Endothelial cell (in vitro differentiated cells): ENCODE measurements around the gene AK1. TPM values are rescaled to one million over a fixed set of nuclear protein-coding genes. Genes with fewer than 3 reads are reported as not detected.

Source experiments
- DNase-seq: peaks from one replicate; pipeline ENCODE4 v3.0.0; 2021; ENCODE audit warnings: low spot score
- H3K27ac Mint-ChIP-seq: one replicate; pipeline ENCODE4 v1.8.0; 2021; ENCODE audit warnings: mixed read lengths, inconsistent platforms; ENCODE audit not compliant: unreplicated experiment
- H3K27me3 Mint-ChIP-seq: one replicate; pipeline ENCODE4 v1.8.0; 2021; ENCODE audit warnings: mild to moderate bottlenecking, moderate library complexity, mixed read lengths, inconsistent platforms; ENCODE audit not compliant: unreplicated experiment
- H3K36me3 Mint-ChIP-seq: one replicate; pipeline ENCODE4 v1.8.0; 2021; ENCODE audit warnings: mild to moderate bottlenecking, low read depth, mixed read lengths, inconsistent platforms; ENCODE audit not compliant: unreplicated experiment
- H3K4me1 Mint-ChIP-seq: one replicate; pipeline ENCODE4 v1.8.0; 2021; ENCODE audit warnings: mild to moderate bottlenecking, mixed read lengths, inconsistent platforms; ENCODE audit not compliant: unreplicated experiment
- H3K4me3 Mint-ChIP-seq: one replicate; pipeline ENCODE4 v1.8.0; 2021; ENCODE audit warnings: mild to moderate bottlenecking, mixed read lengths, inconsistent platforms; ENCODE audit not compliant: unreplicated experiment
- H3K9me3 Mint-ChIP-seq: one replicate; pipeline ENCODE4 v1.8.0; 2021; ENCODE audit warnings: mixed read lengths, inconsistent platforms; ENCODE audit not compliant: unreplicated experiment
- total RNA-seq: library from RNA; stranded (reverse); fragmentation: NEBNext Ultra II Directional; extraction: Animal tissue kit (Norgen Biotek cat#: 25700); gene quantifications from one replicate; pipeline ENCODE4 v1.2.1, GENCODE V29; 2021; ENCODE audit not compliant: unreplicated experiment
- TF ChIP-seq, protein P1 (sequence below): fragments of 200-600 bp; sonication (generic); IDR thresholded peaks from one replicate; pipeline ENCODE4 v1.5.0; 2021; ENCODE audit warnings: antibody characterized with exemption; ENCODE audit not compliant: unreplicated experiment

Gene AK1
- total RNA-seq, 1 donor from 2014 or later = 63.3 TPM

DNA sequence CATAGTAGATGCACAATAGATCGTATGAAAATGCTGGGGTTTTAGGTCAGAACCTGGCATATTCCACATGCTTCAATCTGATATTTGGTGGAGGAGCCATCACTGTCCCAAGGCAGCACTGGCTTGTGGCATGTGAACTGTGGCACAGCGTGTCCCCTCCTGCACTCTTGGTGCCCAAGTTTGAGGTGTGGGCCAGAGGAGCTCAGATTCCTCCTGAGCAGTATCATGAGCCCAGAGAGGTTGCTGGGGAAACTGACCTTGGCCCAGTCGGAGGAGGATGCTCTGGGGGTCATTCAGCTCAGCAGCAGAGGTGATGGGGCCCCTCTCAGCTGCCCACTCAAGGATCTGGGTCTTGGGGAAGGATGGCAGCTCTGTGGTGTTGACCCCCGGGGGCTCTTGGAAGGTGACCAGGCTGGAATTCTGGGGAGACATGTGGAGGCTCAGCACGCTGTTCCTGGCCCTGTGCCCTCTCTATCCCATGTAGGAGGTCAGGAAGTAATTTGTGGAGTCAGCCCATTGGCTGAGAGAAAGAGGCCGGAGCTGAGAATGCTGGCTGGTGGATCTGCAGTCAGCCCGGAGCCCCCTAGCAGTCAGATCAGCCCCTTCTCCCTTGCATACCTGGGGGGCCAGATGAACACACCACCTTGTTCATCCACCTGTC lies 51.1 kb downstream of the AK1 start:
- H3K4me1 Mint-ChIP-seq = peaks cover 31% of the 10 kb centered on the region
- peaks cover 13% of the 10 kb centered on the region for H3K27me3 Mint-ChIP-seq
- no peak overlapping the region for H3K4me3 Mint-ChIP-seq

DNA sequence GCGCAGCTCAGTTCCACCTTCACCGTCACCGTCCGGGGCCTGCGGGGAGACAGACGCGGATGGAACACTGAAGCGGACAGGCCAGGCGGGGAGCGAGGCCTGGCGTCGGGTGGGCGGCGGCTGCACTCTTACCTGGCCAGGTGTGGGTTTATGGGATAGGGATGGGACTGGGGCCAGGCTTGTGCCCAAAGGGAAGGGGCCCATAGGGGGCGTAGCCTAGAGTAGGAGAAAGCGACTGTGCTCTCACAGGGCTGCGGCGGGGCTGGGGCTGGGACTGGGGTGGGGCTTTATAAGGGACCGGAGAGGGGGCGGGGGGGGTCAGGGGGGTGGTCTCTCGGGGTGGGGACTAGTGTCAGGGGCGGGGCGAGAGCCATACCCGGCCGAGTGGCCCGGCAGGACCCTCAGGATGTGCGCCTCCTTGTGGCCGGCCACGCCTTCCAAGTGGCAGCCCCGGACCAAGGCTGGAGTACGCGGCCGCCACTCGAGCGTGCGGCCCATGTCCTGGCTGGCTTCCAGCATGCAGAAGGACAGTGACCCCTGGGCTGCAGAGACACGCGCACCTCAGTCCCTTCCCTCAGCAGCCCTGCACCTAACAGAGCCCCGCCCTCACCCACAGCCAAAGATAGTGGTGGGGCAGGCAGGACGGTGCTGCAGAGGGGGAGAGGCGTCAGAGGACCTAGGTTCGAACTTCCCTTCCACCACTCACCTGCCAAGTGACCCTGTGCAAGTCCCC lies 52.0 kb downstream of the AK1 start:
- peak overlapping the region; percentile 25 for H3K4me3 Mint-ChIP-seq
- peaks cover 31% of the 10 kb centered on the region for H3K4me1 Mint-ChIP-seq
- DNase-seq = peak; percentile 78
- H3K9me3 Mint-ChIP-seq = no peaks in the 10 kb centered on the region
- TF ChIP-seq, protein P1, sequence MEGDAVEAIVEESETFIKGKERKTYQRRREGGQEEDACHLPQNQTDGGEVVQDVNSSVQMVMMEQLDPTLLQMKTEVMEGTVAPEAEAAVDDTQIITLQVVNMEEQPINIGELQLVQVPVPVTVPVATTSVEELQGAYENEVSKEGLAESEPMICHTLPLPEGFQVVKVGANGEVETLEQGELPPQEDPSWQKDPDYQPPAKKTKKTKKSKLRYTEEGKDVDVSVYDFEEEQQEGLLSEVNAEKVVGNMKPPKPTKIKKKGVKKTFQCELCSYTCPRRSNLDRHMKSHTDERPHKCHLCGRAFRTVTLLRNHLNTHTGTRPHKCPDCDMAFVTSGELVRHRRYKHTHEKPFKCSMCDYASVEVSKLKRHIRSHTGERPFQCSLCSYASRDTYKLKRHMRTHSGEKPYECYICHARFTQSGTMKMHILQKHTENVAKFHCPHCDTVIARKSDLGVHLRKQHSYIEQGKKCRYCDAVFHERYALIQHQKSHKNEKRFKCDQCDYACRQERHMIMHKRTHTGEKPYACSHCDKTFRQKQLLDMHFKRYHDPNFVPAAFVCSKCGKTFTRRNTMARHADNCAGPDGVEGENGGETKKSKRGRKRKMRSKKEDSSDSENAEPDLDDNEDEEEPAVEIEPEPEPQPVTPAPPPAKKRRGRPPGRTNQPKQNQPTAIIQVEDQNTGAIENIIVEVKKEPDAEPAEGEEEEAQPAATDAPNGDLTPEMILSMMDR = peak; percentile 65
- peaks cover 10% of the 10 kb centered on the region for H3K27me3 Mint-ChIP-seq
- peaks cover 30% of the 10 kb centered on the region for H3K36me3 Mint-ChIP-seq
- no peak overlapping the region for H3K27ac Mint-ChIP-seq

More for the DNA sequence above, 51.1 kb downstream of the AK1 start:
- Mint-ChIP-seq H3K9me3 (no peaks in the 10 kb centered on the region), H3K36me3 (peaks cover 31% of the 10 kb centered on the region), H3K27ac (no peak overlapping the region)
- TF ChIP-seq, protein P1 = no peak
- no peak for DNase-seq

DNA sequence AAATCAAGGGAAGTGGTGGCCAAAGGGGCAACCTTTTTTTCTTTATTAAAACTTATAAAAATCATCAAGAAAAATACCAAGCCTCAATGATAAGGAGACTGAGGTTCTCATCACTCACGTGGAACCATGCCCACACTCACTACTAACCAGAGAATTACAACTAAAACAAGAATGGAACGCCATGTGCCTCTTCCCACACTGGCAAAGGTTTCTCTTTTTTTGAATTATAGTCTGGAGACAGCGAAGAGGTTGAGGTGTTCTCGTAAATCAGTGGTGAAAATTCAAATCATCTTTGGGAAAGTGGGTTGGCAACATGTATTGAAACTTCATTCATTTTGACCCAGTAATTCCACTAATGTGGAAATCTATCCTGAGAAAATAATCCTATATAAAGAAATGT lies 55.4 kb downstream of the AK1 start:
- H3K4me3 Mint-ChIP-seq = peak overlapping the region; percentile 8
- no peaks in the 10 kb centered on the region for H3K9me3 Mint-ChIP-seq
- peaks cover 37% of the 10 kb centered on the region for H3K36me3 Mint-ChIP-seq
- peaks cover 16% of the 10 kb centered on the region for H3K27me3 Mint-ChIP-seq
- no peak for DNase-seq
- peak overlapping the region; percentile 13 for H3K27ac Mint-ChIP-seq
- H3K4me1 Mint-ChIP-seq = peaks cover 14% of the 10 kb centered on the region
- TF ChIP-seq, protein P1 = no peak

DNA sequence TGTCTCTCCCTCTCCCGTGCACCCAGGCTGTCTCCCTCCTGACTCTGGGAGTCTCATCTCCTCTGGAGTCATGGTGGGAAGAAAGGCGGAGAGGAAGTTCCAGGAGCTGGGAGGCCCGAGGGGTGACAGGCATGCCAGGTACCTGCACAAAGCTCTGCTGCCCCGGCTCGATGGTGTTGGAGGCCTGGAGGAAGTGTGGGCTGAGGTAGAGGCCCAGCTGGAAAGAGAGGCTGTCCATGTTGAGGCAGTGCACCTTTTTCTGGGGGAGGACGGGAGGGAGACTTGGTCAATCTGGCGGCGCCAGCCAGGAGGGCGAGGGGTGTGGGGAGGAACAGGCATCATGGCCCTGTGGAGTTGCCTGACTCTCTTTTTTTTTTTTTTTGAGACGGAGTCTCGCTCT lies 58.9 kb downstream of the AK1 start:
- peak overlapping the region; percentile 79 for H3K4me3 Mint-ChIP-seq

More for the DNA sequence above, 58.9 kb downstream of the AK1 start:
- Mint-ChIP-seq H3K4me1 (no peaks in the 10 kb centered on the region), H3K27me3 (peaks cover 20% of the 10 kb centered on the region), H3K36me3 (peaks cover 27% of the 10 kb centered on the region), H3K9me3 (no peaks in the 10 kb centered on the region), H3K27ac (no peak overlapping the region)
- DNase-seq = no peak
- TF ChIP-seq, protein P1 = no peak
